22Rv1 (cell line): ENCODE data around the gene TMEM255B.

Source experiments
- CTCF ChIP-seq: fragments of 450-650 bp; IDR thresholded peaks from 2 replicates; pipeline ENCODE4 v1.5.1; 2017; ENCODE audit warnings: mild to moderate bottlenecking
- ZFX ChIP-seq: fragments of 450-650 bp; IDR thresholded peaks from 2 replicates; pipeline ENCODE4 v1.6.1; 2017; ENCODE audit warnings: antibody characterized with exemption, borderline replicate concordance

GRCh38 chr13:113843063-113843654, 84.1 kb downstream of the TMEM255B start:
- TF ChIP-seq ZFX = no peak
- no peak for TF ChIP-seq CTCF
